CD4-positive, alpha-beta memory T cell (primary cell): ENCODE results near the gene SYT2. TPM values are rescaled to one million over a fixed set of nuclear protein-coding genes. Genes with fewer than 3 reads are reported as not detected.
"Not testable (repeated sequence)": the region's sequence is repeated elsewhere in the genome, so short reads cannot be mapped to it uniquely, and the experiment has no call there.

Experiments
- CTCF ChIA-PET: fragments of 350-600 bp; sonication (Branson Sonifier 250); formaldehyde crosslinking; loops from one replicate; lab custom pipeline; 2021; ENCODE audit warnings: inconsistent platforms; ENCODE audit not compliant: partially characterized antibody; lab: Charles Lee
- POLR2A ChIA-PET: fragments of 350-600 bp; sonication (Branson Sonifier 250); formaldehyde crosslinking; loops from one replicate; lab custom pipeline; 2021; ENCODE audit not compliant: partially characterized antibody; lab: Charles Lee
- DNase-seq, 5 donors: peaks; one replicate each; pipeline versions ENCODE4 v3.0.0 to v3.0.0-alpha.2; 2020 to 2022; ENCODE audit warnings: mixed read lengths in 1 of 5
- H3K27ac ChIP-seq: one replicate; pipeline ENCODE4 v1.7.0; 2013; ENCODE audit warnings: low read depth, low read length
- H3K27me3 ChIP-seq: 2 replicates; pipeline ENCODE4 v1.7.0; 2013; ENCODE audit warnings: mild to moderate bottlenecking, low read length, moderate library complexity; ENCODE audit not compliant: insufficient read depth
- H3K36me3 ChIP-seq: 2 replicates; pipeline ENCODE4 v1.7.0; 2013; ENCODE audit warnings: mild to moderate bottlenecking, low read length, moderate library complexity; ENCODE audit not compliant: insufficient read depth
- H3K4me1 ChIP-seq: 2 replicates; pipeline ENCODE4 v1.7.0; 2013; ENCODE audit warnings: mild to moderate bottlenecking, low read length, moderate library complexity; ENCODE audit not compliant: insufficient read depth
- H3K4me3 ChIP-seq, 2 donors: one replicate each; pipeline ENCODE4 v1.7.0; 2013; ENCODE audit warnings: low read length in 2 of 2, mild to moderate bottlenecking in 1 of 2
- H3K9me3 ChIP-seq, 2 donors: one replicate each; pipeline ENCODE4 v1.7.0; 2013; ENCODE audit warnings: low read length in 2 of 2, control low read depth in 1 of 2; ENCODE audit not compliant: control insufficient read depth in 1 of 2
- H3K27ac Mint-ChIP-seq, 7 donors: one replicate each; pipeline ENCODE4 v1.8.0; 2020 to 2021; ENCODE audit warnings: mixed read lengths in 7 of 7, mild to moderate bottlenecking in 6 of 7, inconsistent platforms in 3 of 7, moderate library complexity in 3 of 7
- H3K27me3 Mint-ChIP-seq, 2 donors: one replicate each; pipeline ENCODE4 v1.8.0; 2020 to 2021; ENCODE audit warnings: mixed read lengths in 2 of 2
- H3K36me3 Mint-ChIP-seq, 2 donors: one replicate each; pipeline ENCODE4 v1.8.0; 2020 to 2021; ENCODE audit warnings: mixed read lengths in 2 of 2, inconsistent platforms in 1 of 2, mild to moderate bottlenecking in 1 of 2
- H3K4me1 Mint-ChIP-seq, 4 donors: one replicate each; pipeline ENCODE4 v1.8.0; 2020 to 2021; ENCODE audit warnings: mixed read lengths in 4 of 4, mild to moderate bottlenecking in 1 of 4
- H3K4me3 Mint-ChIP-seq, 8 donors: one replicate each; pipeline ENCODE4 v1.8.0; 2020 to 2021; ENCODE audit warnings: mixed read lengths in 8 of 8, mild to moderate bottlenecking in 7 of 8, moderate library complexity in 6 of 8, inconsistent platforms in 3 of 8
- H3K9me3 Mint-ChIP-seq, 8 donors: one replicate each; pipeline ENCODE4 v1.8.0; 2020 to 2021; ENCODE audit warnings: mixed read lengths in 8 of 8, mild to moderate bottlenecking in 5 of 8, inconsistent platforms in 3 of 8, moderate library complexity in 1 of 8
- intact Hi-C: fragments of 100-400 bp; cut with micrococcal nuclease; formaldehyde crosslinking; loops from one replicate; pipeline ENCODE4 v1.15.1; 2023
- polyA plus RNA-seq, 2 donors: library from polyadenylated mRNA; unstranded; fragments of 300-500 nt; fragmentation: Illumina TruSeq; gene quantifications; one replicate each; pipeline ENCODE4 v1.2.3, GENCODE V29; 2021
- total RNA-seq, 2 experiments: library from RNA; stranded (reverse); gene quantifications; one replicate each; pipeline ENCODE4 v1.2.3, GENCODE V29; 2021

Gene SYT2
- total and polyA plus RNA-seq, 4 experiments from 2014 or later = 0.03 TPM; not detected in 3

GRCh38 chr1:202619012-202619411, 91.2 kb downstream of the SYT2 start:
- H3K36me3 Mint-ChIP-seq, H3K9me3 Mint-ChIP-seq, intact Hi-C loops, H3K27ac Mint-ChIP-seq, POLR2A ChIA-PET, H3K9me3 ChIP-seq, H3K27ac ChIP-seq, CTCF ChIA-PET, H3K36me3 ChIP-seq, H3K4me3 ChIP-seq, DNase-seq, H3K4me1 ChIP-seq, H3K27me3 ChIP-seq, H3K4me3 Mint-ChIP-seq: not testable (repeated sequence)
- Mint-ChIP-seq H3K27me3 (peaks cover 9 to 13% of the 10 kb centered on the region in 2 donors), H3K4me1 (peaks cover 4 to 22% (median 15%) of the 10 kb centered on the region in 4 donors)

GRCh38 chr1:202616355-202616915, 93.8 kb downstream of the SYT2 start:
- peak overlapping the region in 2 of 7 donors; percentile 52 to 75 for H3K27ac Mint-ChIP-seq

GRCh38 chr1:202615501-202616354, 94.5 kb downstream of the SYT2 start:
- DNase-seq = no peak
- Mint-ChIP-seq H3K9me3 (peaks cover 0 to 2% (median 0%) of the 10 kb centered on the region in 8 donors), H3K4me1 (peaks cover 4 to 22% (median 15%) of the 10 kb centered on the region in 4 donors), H3K36me3 (no peaks in the 10 kb centered on the region), H3K27ac (peak overlapping the region in 3 of 7 donors; percentile 53 to 75 (median 56)), H3K4me3 (no peak overlapping the region), H3K27me3 (peaks cover 7 to 9% of the 10 kb centered on the region in 2 donors)
- ChIA-PET POLR2A (no interaction called here), CTCF (no interaction called here)
- no peaks in the 10 kb centered on the region for H3K4me1 ChIP-seq
- H3K36me3 ChIP-seq = no peaks in the 10 kb centered on the region
- intact Hi-C loops = no loop called here
- H3K27me3 ChIP-seq = no peaks in the 10 kb centered on the region
- no peaks in the 10 kb centered on the region for H3K9me3 ChIP-seq
- no peak overlapping the region for H3K27ac ChIP-seq
- H3K4me3 ChIP-seq = no peak overlapping the region

More at GRCh38 chr1:202616355-202616915, 93.8 kb downstream of the SYT2 start:
- H3K9me3 Mint-ChIP-seq = peaks cover 0 to 2% (median 0%) of the 10 kb centered on the region in 8 donors
- H3K4me1 Mint-ChIP-seq = peaks cover 4 to 22% (median 15%) of the 10 kb centered on the region in 4 donors
- H3K27me3 ChIP-seq = no peaks in the 10 kb centered on the region
- DNase-seq = no peak
- ChIA-PET CTCF (no interaction called here), POLR2A (no interaction called here)
- no peaks in the 10 kb centered on the region for H3K36me3 Mint-ChIP-seq
- intact Hi-C loops = no loop called here
- no peak overlapping the region for H3K4me3 ChIP-seq
- H3K4me3 Mint-ChIP-seq = peak overlapping the region in 1 of 8 donors; percentile 6
- H3K27me3 Mint-ChIP-seq = peaks cover 7 to 9% of the 10 kb centered on the region in 2 donors
- no peaks in the 10 kb centered on the region for H3K9me3 ChIP-seq
- no peaks in the 10 kb centered on the region for H3K4me1 ChIP-seq
- H3K27ac ChIP-seq = no peak overlapping the region
- H3K36me3 ChIP-seq = no peaks in the 10 kb centered on the region

GRCh38 chr1:202615208-202615500, 95.1 kb downstream of the SYT2 start:
- H3K4me1 ChIP-seq, H3K4me3 ChIP-seq, intact Hi-C loops, DNase-seq, H3K4me3 Mint-ChIP-seq, H3K27me3 Mint-ChIP-seq, H3K27ac Mint-ChIP-seq, H3K27me3 ChIP-seq, POLR2A ChIA-PET, H3K36me3 Mint-ChIP-seq, H3K27ac ChIP-seq, H3K9me3 ChIP-seq, H3K36me3 ChIP-seq, H3K9me3 Mint-ChIP-seq: not testable (repeated sequence)
- H3K4me1 Mint-ChIP-seq = peaks cover 4 to 22% (median 15%) of the 10 kb centered on the region in 4 donors
- CTCF ChIA-PET = interaction anchor here (1.0 kb wide), 1 partner anchor 16 kb away, joined by 3 read pairs; no protein-coding TSS in a partner anchor

- peaks cover 4 to 22% (median 15%) of the 10 kb centered on the region in 4 donors for H3K4me1 Mint-ChIP-seq
- H3K4me1 ChIP-seq, POLR2A ChIA-PET, H3K9me3 Mint-ChIP-seq, H3K36me3 ChIP-seq, intact Hi-C loops, DNase-seq, H3K27ac ChIP-seq, H3K27me3 ChIP-seq, H3K4me3 ChIP-seq, H3K9me3 ChIP-seq, H3K4me3 Mint-ChIP-seq, H3K36me3 Mint-ChIP-seq, H3K27me3 Mint-ChIP-seq: not testable (repeated sequence)
- CTCF ChIA-PET = interaction anchor here (1.0 kb wide), 1 partner anchor 16 kb away, joined by 3 read pairs; no protein-coding TSS in a partner anchor
- H3K27ac Mint-ChIP-seq = peak overlapping the region in 2 of 7 donors; percentile 62 to 72
Observed at GRCh38 chr1:202614363-202615207, 95.7 kb downstream of the SYT2 start.

- Mint-ChIP-seq H3K4me1 (peaks cover 4 to 22% (median 15%) of the 10 kb centered on the region in 4 donors), H3K9me3 (peaks cover 0 to 3% (median 0%) of the 10 kb centered on the region in 8 donors), H3K36me3 (no peaks in the 10 kb centered on the region), H3K4me3 (no peak overlapping the region), H3K27me3 (peaks cover 7 to 9% of the 10 kb centered on the region in 2 donors), H3K27ac (no peak overlapping the region)
- ChIA-PET POLR2A (no interaction called here), CTCF (no interaction called here)
- intact Hi-C loops = no loop called here
- Histone ChIP-seq H3K27me3 (no peaks in the 10 kb centered on the region), H3K4me3 (no peak overlapping the region), H3K36me3 (no peaks in the 10 kb centered on the region), H3K9me3 (no peaks in the 10 kb centered on the region), H3K4me1 (no peaks in the 10 kb centered on the region), H3K27ac (no peak overlapping the region)
- no peak for DNase-seq
Observed at GRCh38 chr1:202613571-202613970, 96.7 kb downstream of the SYT2 start.

GRCh38 chr1:202612036-202612435, 98.2 kb downstream of the SYT2 start:
- H3K27ac Mint-ChIP-seq, CTCF ChIA-PET, intact Hi-C loops, H3K27me3 Mint-ChIP-seq, H3K9me3 ChIP-seq, H3K36me3 ChIP-seq, H3K4me3 ChIP-seq, H3K4me1 ChIP-seq, POLR2A ChIA-PET, H3K9me3 Mint-ChIP-seq, H3K36me3 Mint-ChIP-seq, DNase-seq, H3K4me3 Mint-ChIP-seq, H3K27ac ChIP-seq, H3K27me3 ChIP-seq: not testable (repeated sequence)
- peaks cover 4 to 22% (median 15%) of the 10 kb centered on the region in 4 donors for H3K4me1 Mint-ChIP-seq
